IMR-90 (cell line): ENCODE data around the gene IRF5. TPM values are rescaled to one million over a fixed set of nuclear protein-coding genes. Genes with fewer than 3 reads are reported as not detected.

Experiments used
- ATAC-seq: fragments of 200-7000 bp; cut with Tn5 transposase; 2 replicates; pipeline ENCODE4 v1.9.1; 2020; ENCODE audit warnings: low read depth, mild to moderate bottlenecking, moderate library complexity
- BruUV-seq: library from RNA; stranded (reverse); fragments of 400-500 nt; replicated peaks from 2 replicates; lab custom pipeline; 2021; lab: Mats Ljungman, UMichigan
- CTCF ChIA-PET: fragments of 300-600 bp; formaldehyde crosslinking; extraction: SDS; loops from one replicate; lab custom pipeline; 2021; ENCODE audit warnings: antibody characterized with exemption; lab: Yijun Ruan, JAX
- POLR2A ChIA-PET: fragments of 300-600 bp; sonication (Branson Sonifier 250); formaldehyde crosslinking; loops from one replicate; lab custom pipeline; 2022; ENCODE audit warnings: antibody characterized with exemption; ENCODE audit not compliant: unreplicated experiment; lab: Charles Lee
- DNase-seq: peaks from one replicate; pipeline ENCODE4 v3.0.0; 2013
- H2AFZ ChIP-seq: replicated peaks from 2 replicates; pipeline ENCODE3; 2013; ENCODE audit warnings: low read length, mild to moderate bottlenecking; ENCODE audit not compliant: poor library complexity
- H2AK5ac ChIP-seq: 2 replicates; pipeline ENCODE4 v1.6.1; 2013; ENCODE audit warnings: low read depth, low read length, inconsistent platforms
- H2AK9ac ChIP-seq: replicated peaks from 2 replicates; pipeline ENCODE3; 2013; ENCODE audit warnings: mild to moderate bottlenecking, low read depth, low read length, moderate library complexity; ENCODE audit not compliant: poor library complexity
- H2BK120ac ChIP-seq: 2 replicates; pipeline ENCODE4 v1.6.1; 2013; ENCODE audit warnings: low read depth, low read length, inconsistent platforms
- H2BK15ac ChIP-seq: 3 replicates; pipeline ENCODE4 v1.6.1; 2013; ENCODE audit warnings: low read depth, low read length, inconsistent platforms
- H2BK20ac ChIP-seq: 2 replicates; pipeline ENCODE4 v1.6.1; 2013; ENCODE audit warnings: low read depth, mild to moderate bottlenecking, inconsistent platforms, low read length, moderate library complexity
- H2BK5ac ChIP-seq: 2 replicates; pipeline ENCODE4 v1.6.1; 2013; ENCODE audit warnings: mild to moderate bottlenecking, low read depth, low read length, inconsistent platforms; ENCODE audit not compliant: poor library complexity, severe bottlenecking
- H3K14ac ChIP-seq: replicated peaks from 2 replicates; pipeline ENCODE4 v1.6.1; 2013; ENCODE audit warnings: low read depth, low read length, inconsistent platforms
- H3K18ac ChIP-seq: 2 replicates; pipeline ENCODE4 v1.6.1; 2013; ENCODE audit warnings: low read depth, low read length, control low read depth
- H3K23ac ChIP-seq: 2 replicates; pipeline ENCODE4 v1.6.1; 2013; ENCODE audit warnings: low read depth, low read length, inconsistent platforms
- H3K27ac ChIP-seq: 2 replicates; pipeline ENCODE4 v1.5.1; 2013; ENCODE audit warnings: mild to moderate bottlenecking, control low read depth, low read length; ENCODE audit not compliant: insufficient read depth
- H3K27me3 ChIP-seq: 2 replicates; pipeline ENCODE4 v1.6.1; 2013; ENCODE audit warnings: low read length; ENCODE audit not compliant: control insufficient read depth, insufficient read depth
- H3K36me3 ChIP-seq: 2 replicates; pipeline ENCODE4 v1.6.1; 2013; ENCODE audit warnings: low read length, mixed read lengths; ENCODE audit not compliant: control insufficient read depth, insufficient read depth
- H3K4ac ChIP-seq: 2 replicates; pipeline ENCODE4 v1.6.1; 2013; ENCODE audit warnings: low read depth, low read length, inconsistent platforms
- H3K4me1 ChIP-seq: 2 replicates; pipeline ENCODE4 v1.6.1; 2013; ENCODE audit warnings: low read length, mixed read lengths; ENCODE audit not compliant: control insufficient read depth, insufficient read depth
- H3K4me2 ChIP-seq: 2 replicates; pipeline ENCODE4 v1.6.1; 2013; ENCODE audit warnings: low read depth, mild to moderate bottlenecking, control low read depth, low read length, moderate library complexity
- H3K4me3 ChIP-seq: 2 replicates; pipeline ENCODE4 v1.5.1; 2013; ENCODE audit warnings: low read depth, mild to moderate bottlenecking, control low read depth, low read length, moderate library complexity; ENCODE audit not compliant: insufficient read depth
- H3K56ac ChIP-seq: 2 replicates; pipeline ENCODE4 v1.6.1; 2013; ENCODE audit warnings: low read length, inconsistent platforms; ENCODE audit not compliant: insufficient read depth; ENCODE audit errors: extremely low read depth
- H3K79me1 ChIP-seq, 2 experiments: 2 replicates each; pipeline ENCODE4 v1.6.1; 2013; ENCODE audit warnings: low read length in 2 of 2, inconsistent platforms in 1 of 2, low read depth in 1 of 2
- H3K9ac ChIP-seq: 2 replicates; pipeline ENCODE4 v1.6.1; 2013; ENCODE audit warnings: low read depth, low read length, control low read depth
- H3K9me1 ChIP-seq: 2 replicates; pipeline ENCODE4 v1.6.1; 2013; ENCODE audit warnings: low read length, inconsistent platforms; ENCODE audit not compliant: insufficient read depth
- H3K9me3 ChIP-seq: 2 replicates; pipeline ENCODE4 v1.6.1; 2013; ENCODE audit warnings: low read length; ENCODE audit not compliant: control insufficient read depth, insufficient read depth
- H4K20me1 ChIP-seq: 2 replicates; pipeline ENCODE4 v1.6.1; 2013; ENCODE audit warnings: low read length, inconsistent platforms; ENCODE audit not compliant: insufficient read depth
- H4K5ac ChIP-seq: 2 replicates; pipeline ENCODE4 v1.6.1; 2013; ENCODE audit warnings: mild to moderate bottlenecking, low read depth, low read length, control low read depth
- H4K8ac ChIP-seq, 2 experiments: 2 replicates each; pipeline ENCODE4 v1.6.1; 2013; ENCODE audit warnings: low read depth in 2 of 2, low read length in 2 of 2, control low read depth in 1 of 2, inconsistent platforms in 1 of 2
- H4K91ac ChIP-seq: 2 replicates; pipeline ENCODE4 v1.6.1; 2013; ENCODE audit warnings: low read depth, low read length, inconsistent platforms; ENCODE audit not compliant: insufficient read depth
- CHD1 ChIP-seq: IDR thresholded peaks from 2 replicates; pipeline ENCODE4 v1.6.1; 2012; ENCODE audit warnings: low read depth, low read length, improper control_type of control experiment
- FOS ChIP-seq: fragments of 150-350 bp; IDR thresholded peaks from 2 replicates; pipeline ENCODE4 v1.6.1; 2016; ENCODE audit warnings: low read depth, low read length
- MAFK ChIP-seq: IDR thresholded peaks from 2 replicates; pipeline ENCODE4 v1.6.1; 2012; ENCODE audit warnings: low read depth, low read length, improper control_type of control experiment
- SMC3 ChIP-seq: fragments of 150-350 bp; IDR thresholded peaks from 2 replicates; pipeline ENCODE4 v1.6.1; 2016; ENCODE audit warnings: low read depth, mild to moderate bottlenecking, antibody characterized with exemption, low read length, moderate library complexity
- dilution Hi-C: fragments of 300-500 bp; cut with HindIII; formaldehyde crosslinking; loops from one replicate; pipeline ENCODE4 v1.14.3; 2018; ENCODE audit warnings: low sequenced_read_pairs; ENCODE audit not compliant: unreplicated experiment
- in situ Hi-C: fragments of 300-500 bp; cut with MboI; formaldehyde crosslinking; loops from 3 replicates; pipeline ENCODE4 v1.14.3; 2019; ENCODE audit warnings: low sequenced_read_pairs, inconsistent platforms, mixed read lengths
- intact Hi-C: fragments of 100-400 bp; cut with micrococcal nuclease; formaldehyde crosslinking; loops from 2 replicates; pipeline ENCODE4 v1.10.0; 2022
- polyA plus RNA-seq, 3 experiments: library from polyadenylated mRNA; depleted of rRNA; stranded (reverse); fragments of >200 nt; gene quantifications; 2 replicates each; pipeline ENCODE4 v1.2.3, GENCODE V29; 2012; ENCODE audit warnings: low replicate concordance in 1 of 3
- total RNA-seq: library from RNA; depleted of rRNA; stranded (reverse); fragments of >200 nt; gene quantifications from 2 replicates; pipeline ENCODE4 v1.2.3, GENCODE V29; 2012

The IRF5 gene
- total and polyA plus RNA-seq, 2 of the 4 experiments (the other 2 are of a cell fraction): 0.14 to 0.18 TPM

- H2BK120ac ChIP-seq: no peak overlapping the region
These were observed 38.3 kb upstream of the IRF5 start for GRCh38 chr7:128899392-128899791.

More at GRCh38 chr7:128899392-128899791, 38.3 kb upstream of the IRF5 start:
- Histone ChIP-seq H2AK5ac (no peak overlapping the region), H3K4me1 (peaks cover 3% of the 10 kb centered on the region; the same call in 1 of the 2 replicates), H3K23ac (no peak overlapping the region), H3K27ac (no peak overlapping the region), H3K18ac (no peak overlapping the region), H3K9ac (no peak overlapping the region), H4K5ac (no peak overlapping the region), H3K4me2 (no peak overlapping the region), H2AFZ (no peak overlapping the region), H3K27me3 (peaks cover 11% of the 10 kb centered on the region), H2BK15ac (no peak overlapping the region), H2BK20ac (no peak overlapping the region), H3K36me3 (no peaks in the 10 kb centered on the region), H3K14ac (no peak overlapping the region), H2BK5ac (no peak overlapping the region), H3K9me3 (peaks cover 2% of the 10 kb centered on the region; the same call in 1 of the 2 replicates), H4K91ac (no peak overlapping the region), H3K4ac (no peak overlapping the region), H3K56ac (no peak overlapping the region), H3K79me1 (no peaks in the 10 kb centered on the region), H2AK9ac (no peak overlapping the region), H4K8ac (no peak overlapping the region), H4K20me1 (no peaks in the 10 kb centered on the region), H3K4me3 (no peak overlapping the region), H3K9me1 (no peaks in the 10 kb centered on the region)
- DNase-seq: no peak
- no TSS peak for BruUV-seq
- intact Hi-C loops (no loop called here), in situ Hi-C loops (loop anchor here (25.0 kb wide), 1 partner anchor 437 kb away; the partner anchor contains the start of gene HILPDA), dilution Hi-C loops (no loop called here)
- ChIA-PET POLR2A (no interaction called here), CTCF (interaction anchor here (1.2 kb wide), 1 partner anchor 192 kb away, joined by 4 read pairs; no protein-coding TSS in a partner anchor)
- no peak for ATAC-seq
- no peak for TF ChIP-seq CHD1
- no peak for TF ChIP-seq FOS
- no peak for TF ChIP-seq SMC3
- no peak for TF ChIP-seq MAFK
